Measurements from ENCODE around the gene PACS1.

PACS1 gene

GRCh38 chr11:66126064-66126463 lies 56.0 kb downstream of the PACS1 start:
- TF ChIP-seq REST (IDR thresholded peaks at IDR 0.05; ENCODE audit: insufficient read depth in 1 of 2, low read depth in 2 of 2, low read length in 2 of 2) (no peak), SIN3A (IDR thresholded peaks at IDR 0.05; ENCODE audit: borderline replicate concordance, insufficient read depth, low read length) (no peak)

- TF ChIP-seq FOXP2 (optimal IDR thresholded peaks at IDR 0.05; ENCODE audit: borderline replicate concordance, extremely low read depth, extremely low read length, insufficient read depth) = no peak
- 0 out of 2 replicates have a peak, but pooled peaks have one; percentile 63 for TF ChIP-seq POLR2AphosphoS5 (IDR thresholded peaks at IDR 0.05; ENCODE audit: low read depth, low read length)
- no peak for TF ChIP-seq TAF1 (IDR thresholded peaks at IDR 0.05; ENCODE audit: borderline replicate concordance, insufficient read depth, low read length)
- peak; percentile 31; the same call in 1 of the 2 replicates for TF ChIP-seq SIN3A (IDR thresholded peaks at IDR 0.05; ENCODE audit: borderline replicate concordance, insufficient read depth, low read length)
- no peak for TF ChIP-seq REST (IDR thresholded peaks at IDR 0.05; ENCODE audit: insufficient read depth in 1 of 2, low read depth in 2 of 2, low read length in 2 of 2)
Measured at GRCh38 chr11:66126808-66127555, 56.9 kb downstream of the PACS1 start.

GRCh38 chr11:66130978-66131377 lies 60.9 kb downstream of the PACS1 start:
- TF ChIP-seq POLR2AphosphoS5 (IDR thresholded peaks at IDR 0.05; ENCODE audit: low read depth, low read length) (no peak), SIN3A (IDR thresholded peaks at IDR 0.05; ENCODE audit: borderline replicate concordance, insufficient read depth, low read length) (no peak)

- TF ChIP-seq REST (IDR thresholded peaks at IDR 0.05; ENCODE audit: insufficient read depth in 1 of 2, low read depth in 2 of 2, low read length in 2 of 2) = no peak
- TF ChIP-seq POLR2AphosphoS5 (IDR thresholded peaks at IDR 0.05; ENCODE audit: low read depth, low read length) = no peak
- TF ChIP-seq FOXP2 (optimal IDR thresholded peaks at IDR 0.05; ENCODE audit: borderline replicate concordance, extremely low read depth, extremely low read length, insufficient read depth) = no peak
- TF ChIP-seq SIN3A (IDR thresholded peaks at IDR 0.05; ENCODE audit: borderline replicate concordance, insufficient read depth, low read length) = no peak
- TF ChIP-seq TAF1 (IDR thresholded peaks at IDR 0.05; ENCODE audit: borderline replicate concordance, insufficient read depth, low read length) = no peak
Measured at GRCh38 chr11:66131937-66132632, 62.0 kb downstream of the PACS1 start.

GRCh38 chr11:66133216-66133775 lies 63.2 kb downstream of the PACS1 start:
- TF ChIP-seq TAF1 (IDR thresholded peaks at IDR 0.05; ENCODE audit: borderline replicate concordance, insufficient read depth, low read length) (no peak), FOXP2 (optimal IDR thresholded peaks at IDR 0.05; ENCODE audit: borderline replicate concordance, extremely low read depth, extremely low read length, insufficient read depth) (no peak), POLR2AphosphoS5 (IDR thresholded peaks at IDR 0.05; ENCODE audit: low read depth, low read length) (no peak), REST (IDR thresholded peaks at IDR 0.05; ENCODE audit: insufficient read depth in 1 of 2, low read depth in 2 of 2, low read length in 2 of 2) (no peak), SIN3A (IDR thresholded peaks at IDR 0.05; ENCODE audit: borderline replicate concordance, insufficient read depth, low read length) (no peak)

All from PFSK-1 (cell line).